C4-2B (cell line): Measurements from ENCODE around the gene HTR3E.

Experiments
- ZFX ChIP-seq: fragments of 450-650 bp; IDR thresholded peaks from 2 replicates; pipeline ENCODE4 v1.6.1; 2017
- TF ChIP-seq, protein P1 (sequence below): fragments of 450-650 bp; conservative IDR thresholded peaks from 2 replicates; pipeline ENCODE4 v1.5.1; 2017; ENCODE audit warnings: mild to moderate bottlenecking

DNA sequence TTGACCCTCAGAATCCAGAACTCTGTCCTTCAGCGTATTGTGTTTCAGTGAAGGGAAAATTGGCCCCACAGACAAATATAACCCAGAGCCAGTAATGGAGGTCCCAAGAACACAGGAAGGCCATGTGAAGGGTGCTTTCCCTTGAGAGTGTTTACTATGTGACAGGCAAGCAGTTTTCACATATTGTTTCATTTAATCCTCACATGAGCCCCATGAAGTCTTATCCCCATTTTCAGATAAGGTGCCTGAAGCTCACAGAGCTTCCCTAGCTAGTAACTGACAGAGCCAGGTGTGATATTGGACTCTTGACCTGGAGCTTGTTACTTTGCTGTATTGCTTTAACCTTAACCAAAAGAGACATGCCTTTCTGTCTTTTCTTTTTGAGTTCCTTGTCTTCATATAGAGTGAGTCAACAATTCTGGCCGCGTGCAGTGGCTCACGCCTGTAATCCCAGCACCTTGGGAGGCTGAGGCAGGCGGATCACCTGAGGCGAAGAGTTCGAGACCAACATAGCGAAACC, 48.9 kb downstream of the HTR3E start:
- TF ChIP-seq, protein P1, sequence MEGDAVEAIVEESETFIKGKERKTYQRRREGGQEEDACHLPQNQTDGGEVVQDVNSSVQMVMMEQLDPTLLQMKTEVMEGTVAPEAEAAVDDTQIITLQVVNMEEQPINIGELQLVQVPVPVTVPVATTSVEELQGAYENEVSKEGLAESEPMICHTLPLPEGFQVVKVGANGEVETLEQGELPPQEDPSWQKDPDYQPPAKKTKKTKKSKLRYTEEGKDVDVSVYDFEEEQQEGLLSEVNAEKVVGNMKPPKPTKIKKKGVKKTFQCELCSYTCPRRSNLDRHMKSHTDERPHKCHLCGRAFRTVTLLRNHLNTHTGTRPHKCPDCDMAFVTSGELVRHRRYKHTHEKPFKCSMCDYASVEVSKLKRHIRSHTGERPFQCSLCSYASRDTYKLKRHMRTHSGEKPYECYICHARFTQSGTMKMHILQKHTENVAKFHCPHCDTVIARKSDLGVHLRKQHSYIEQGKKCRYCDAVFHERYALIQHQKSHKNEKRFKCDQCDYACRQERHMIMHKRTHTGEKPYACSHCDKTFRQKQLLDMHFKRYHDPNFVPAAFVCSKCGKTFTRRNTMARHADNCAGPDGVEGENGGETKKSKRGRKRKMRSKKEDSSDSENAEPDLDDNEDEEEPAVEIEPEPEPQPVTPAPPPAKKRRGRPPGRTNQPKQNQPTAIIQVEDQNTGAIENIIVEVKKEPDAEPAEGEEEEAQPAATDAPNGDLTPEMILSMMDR = no peak
- no peak for TF ChIP-seq ZFX
